Right ventricle myocardium superior (tissue), 1 donor: ENCODE measurements around the gene PTPRN. TPM values are rescaled to one million over a fixed set of nuclear protein-coding genes. Genes with fewer than 3 reads are reported as not detected.
"Not testable (repeated sequence)": the region's sequence is repeated elsewhere in the genome, so short reads cannot be mapped to it uniquely, and the experiment has no call there.

ENCODE experiments used
- ATAC-seq: fragments of 200-7000 bp; cut with Tn5 transposase; one replicate; pipeline ENCODE4 v1.9.1; 2020; ENCODE audit warnings: mild to moderate bottlenecking; ENCODE audit not compliant: poor library complexity
- DNase-seq: peaks from one replicate; pipeline ENCODE4 v3.0.0-alpha.2; 2020
- intact Hi-C: fragments of 100-400 bp; cut with DNase I; formaldehyde crosslinking; loops from one replicate; pipeline ENCODE4 v1.11.2; 2022
- total RNA-seq: library from RNA; stranded (reverse); fragmentation: NEBNext Ultra II Directional; extraction: Animal tissue kit (Norgen Biotek cat#: 25700); gene quantifications from one replicate; pipeline ENCODE4 v1.2.1, GENCODE V29; 2021
- donor health status: DM: no; HTN: yes; CAD: no; lungs with severe emphysema.

Gene PTPRN
- total RNA-seq, 1 donor from 2014 or later: not detected

DNA sequence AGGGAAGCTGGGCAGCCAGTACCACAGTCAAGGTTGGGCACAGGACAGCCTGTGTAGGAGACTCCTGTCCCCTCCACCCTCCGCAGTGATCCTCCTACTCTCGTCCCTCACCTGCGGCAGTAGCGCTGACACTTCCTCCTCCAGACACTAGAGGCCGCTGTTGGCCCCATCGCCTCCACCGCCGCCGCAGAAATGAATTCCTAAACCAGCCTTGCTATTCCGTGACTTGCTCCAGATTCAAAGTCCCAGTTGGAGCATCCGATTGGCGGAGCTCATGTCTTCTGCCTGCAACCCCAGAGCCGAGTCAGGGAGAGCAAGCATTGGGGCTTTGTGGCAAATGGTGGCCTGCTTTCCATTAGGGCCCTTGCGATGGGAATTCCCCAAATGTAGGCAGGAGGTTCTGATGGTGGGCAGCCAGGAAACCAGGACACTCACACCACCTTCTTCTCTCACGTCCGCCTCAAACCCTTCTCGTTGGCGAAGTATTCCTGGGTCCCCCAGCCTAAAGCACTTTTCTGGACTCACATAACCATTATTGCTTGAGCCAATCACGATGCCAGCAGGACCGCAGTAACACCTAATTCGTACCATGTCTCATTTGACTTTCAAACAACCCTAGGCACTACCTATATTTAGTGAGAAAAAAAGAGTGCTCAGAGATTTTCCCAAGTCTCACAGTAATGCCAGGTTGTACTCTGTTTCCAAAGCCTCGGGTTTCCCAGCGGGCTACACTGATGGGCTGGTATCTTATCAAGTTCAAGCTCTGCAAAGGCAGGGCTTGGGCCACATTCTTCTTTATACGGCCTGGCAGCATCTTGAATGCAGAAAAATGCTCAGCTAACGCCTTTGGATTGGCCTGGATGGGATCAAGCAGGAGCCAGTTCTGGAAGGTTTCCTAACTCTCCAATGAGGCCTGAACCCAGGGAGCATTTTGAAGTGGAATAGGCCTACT, 31.2 kb downstream of the PTPRN start:
- ATAC-seq (peak; percentile 51), DNase-seq (peak; percentile 84)
- intact Hi-C loops: loop anchor here (2.0 kb wide), 1 partner anchor 17 kb away; no protein-coding TSS in a partner anchor

DNA sequence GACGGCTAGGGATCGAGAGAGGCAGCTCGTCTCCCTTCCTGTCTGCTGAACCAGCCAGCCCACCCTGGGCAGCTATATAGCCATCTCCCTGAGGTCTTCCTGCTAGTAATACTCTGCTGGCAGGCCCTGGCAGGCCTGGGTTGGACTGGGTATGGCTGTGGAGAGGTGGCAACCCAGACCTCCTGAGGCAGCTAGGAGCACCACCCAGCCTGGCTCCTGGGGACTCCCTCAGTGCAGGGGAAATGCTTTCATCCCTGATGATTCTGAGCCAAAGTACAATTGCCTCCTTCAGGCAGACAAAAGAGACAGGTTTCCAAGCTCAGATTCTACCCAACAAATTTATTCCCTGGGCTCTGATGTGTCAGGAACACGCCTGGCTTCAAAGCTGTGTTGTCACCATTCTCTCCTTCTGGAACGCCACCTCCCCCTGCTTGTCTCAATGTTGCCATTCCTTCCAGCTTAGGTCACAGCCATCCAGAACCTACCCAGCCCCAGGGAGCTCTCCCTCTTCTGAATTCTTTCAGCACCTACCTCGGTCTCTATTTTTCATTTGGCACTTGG, 34.8 kb downstream of the PTPRN start:
- ATAC-seq (no peak), DNase-seq (no peak)
- intact Hi-C loops: no loop called here

DNA sequence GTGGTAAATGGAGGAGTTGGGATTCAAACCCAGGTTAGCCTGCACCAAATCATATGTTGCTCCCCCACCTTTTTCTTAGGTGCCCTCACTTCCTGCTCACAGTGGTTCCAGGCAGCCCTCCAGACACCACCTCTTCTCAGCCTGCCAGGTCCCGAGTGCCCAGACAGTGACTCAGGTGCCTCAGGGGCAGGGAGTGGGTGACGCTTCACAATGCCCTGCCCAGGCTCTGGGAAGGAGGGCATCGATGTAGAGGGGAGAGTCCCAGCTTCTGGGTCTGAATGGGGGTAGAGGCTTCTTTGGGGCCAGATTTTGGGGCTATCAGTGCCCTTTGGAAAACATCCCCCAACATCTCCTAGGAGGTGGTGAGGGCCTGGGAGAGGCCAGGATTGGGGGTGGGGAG, 35.3 kb downstream of the PTPRN start:
- no peak for DNase-seq
- ATAC-seq: no peak
- intact Hi-C loops: no loop called here

DNA sequence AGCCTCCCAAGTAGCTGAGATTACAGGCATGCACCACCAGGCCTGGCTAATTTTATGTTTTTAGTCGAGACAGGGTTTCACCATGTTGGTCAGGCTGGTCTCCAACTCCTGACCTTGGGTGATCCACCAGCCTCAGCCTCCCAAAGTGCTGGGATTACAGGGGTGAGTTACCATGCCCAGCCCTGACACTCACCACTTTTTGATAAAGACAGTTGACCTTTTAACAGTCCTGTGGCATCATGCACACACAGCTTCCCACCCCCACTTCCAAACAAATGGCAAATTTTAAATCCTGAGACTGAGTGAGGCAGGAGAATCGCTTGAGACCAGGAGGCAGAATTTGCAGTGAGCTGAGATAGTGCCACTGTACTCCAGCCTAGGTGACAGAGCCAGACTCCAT, 36.2 kb downstream of the PTPRN start:
- DNase-seq: no peak
- intact Hi-C loops: no loop called here
- no peak for ATAC-seq

DNA sequence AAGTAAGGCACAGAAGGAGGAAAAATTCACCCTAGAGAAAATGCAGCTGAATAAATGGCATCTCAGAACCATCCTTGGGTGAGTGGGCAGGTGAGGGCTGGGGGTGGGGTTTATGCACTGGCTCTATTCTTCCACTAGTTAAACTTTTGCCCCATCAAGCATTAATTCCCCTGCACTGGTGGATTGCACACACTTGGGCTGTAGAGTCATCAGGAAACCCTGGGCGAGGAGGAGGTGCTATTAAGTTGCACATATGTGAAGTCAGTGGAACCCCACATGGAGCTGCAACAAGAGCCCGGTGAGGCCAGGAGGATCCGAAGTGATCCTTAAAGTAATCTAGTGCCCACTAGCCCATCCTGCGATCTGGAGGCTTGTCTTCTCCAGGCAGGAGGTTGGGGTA, 36.8 kb downstream of the PTPRN start:
- no peak for ATAC-seq
- DNase-seq: no peak
- intact Hi-C loops: no loop called here

DNA sequence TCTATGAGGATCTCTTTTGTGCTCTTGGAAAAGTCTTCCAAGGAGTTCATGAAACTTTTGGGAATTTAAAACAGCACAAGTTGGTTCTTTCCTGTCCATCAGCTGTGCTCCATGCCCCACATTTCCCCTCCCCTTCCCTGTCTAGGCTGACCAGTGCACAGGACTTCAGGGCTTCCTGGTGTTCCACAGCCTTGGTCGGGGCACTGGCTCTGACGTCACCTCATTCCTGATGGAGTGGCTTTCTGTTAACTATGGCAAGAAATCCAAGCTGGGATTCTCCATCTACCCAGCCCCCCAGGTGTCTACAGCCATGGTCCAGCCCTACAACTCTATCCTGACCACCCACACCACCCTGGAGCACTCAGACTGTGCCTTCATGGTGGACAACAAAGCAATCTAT, 38.2 kb downstream of the PTPRN start:
- DNase-seq: no peak
- intact Hi-C loops: no loop called here
- ATAC-seq: no peak

DNA sequence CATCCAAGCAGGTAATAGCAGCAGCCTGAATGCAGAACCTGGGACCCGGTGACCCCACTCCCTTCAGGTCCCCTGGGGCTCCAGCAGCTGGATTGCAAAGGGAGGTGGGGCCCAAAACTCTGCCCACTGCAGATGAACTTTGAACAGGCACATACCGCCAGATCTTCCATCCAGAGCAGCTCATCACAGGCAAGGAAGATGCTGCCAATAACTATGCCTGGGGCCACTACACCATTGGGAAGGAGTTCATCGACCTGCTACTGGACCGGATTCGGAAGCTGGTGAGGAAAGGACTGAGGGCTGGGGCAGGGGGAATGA, 39.2 kb downstream of the PTPRN start:
- intact Hi-C loops: no loop called here
- ATAC-seq: no peak
- DNase-seq: no peak

DNA sequence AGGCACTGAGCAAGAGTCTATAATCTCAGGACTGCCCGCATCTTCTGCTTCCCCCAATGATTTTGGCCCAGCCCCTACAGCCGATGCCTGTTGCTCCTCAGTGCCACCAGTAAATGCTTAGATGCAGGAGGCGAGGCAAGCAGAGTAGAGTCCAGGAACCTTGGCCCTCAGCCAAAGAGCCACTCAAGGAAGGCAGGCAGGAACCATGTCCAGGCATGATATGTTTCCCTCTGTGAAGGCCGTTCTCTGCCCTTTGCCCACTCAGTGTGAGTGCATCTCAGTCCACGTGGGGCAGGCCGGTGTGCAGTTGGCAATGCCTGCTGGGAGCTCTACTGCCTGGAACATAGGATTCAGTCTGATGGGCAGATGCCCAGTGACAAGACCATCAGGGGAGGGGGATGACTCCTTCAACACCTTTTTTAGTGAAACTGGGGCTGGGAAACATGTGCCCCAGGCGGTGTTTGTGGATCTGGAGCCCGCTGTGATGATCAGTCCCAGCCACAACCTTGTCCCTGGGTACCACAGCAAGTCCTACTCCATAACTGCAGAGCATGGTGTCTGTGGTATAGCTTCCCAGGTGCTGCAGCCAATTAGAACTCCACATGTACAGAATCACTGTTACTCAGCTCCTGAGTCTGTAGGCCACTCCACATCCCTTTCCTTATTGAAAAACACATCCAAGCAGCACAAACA, 39.7 kb downstream of the PTPRN start:
- intact Hi-C loops: no loop called here
- peak; percentile 79 for ATAC-seq
- no peak for DNase-seq

DNA sequence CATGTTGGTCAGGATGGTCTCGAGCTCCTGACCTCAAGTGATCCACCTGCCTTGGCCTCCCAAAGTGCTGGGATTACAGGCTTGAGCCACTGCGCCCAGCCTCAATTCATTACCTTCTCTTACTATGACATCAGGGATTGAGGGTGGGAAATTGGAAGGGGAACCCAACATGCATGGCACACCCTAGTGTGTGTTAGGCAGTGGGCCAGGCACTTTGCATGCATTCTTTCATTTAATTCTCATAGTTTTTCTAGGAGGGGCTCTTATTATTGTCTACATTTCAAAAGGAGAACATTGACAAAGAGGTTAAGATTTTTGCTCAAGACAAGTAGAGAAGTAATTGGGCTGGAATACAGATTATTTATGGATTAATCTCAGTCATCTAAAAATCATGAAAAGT, 40.9 kb downstream of the PTPRN start:
- intact Hi-C loops: no loop called here
- DNase-seq (no peak), ATAC-seq (no peak)

DNA sequence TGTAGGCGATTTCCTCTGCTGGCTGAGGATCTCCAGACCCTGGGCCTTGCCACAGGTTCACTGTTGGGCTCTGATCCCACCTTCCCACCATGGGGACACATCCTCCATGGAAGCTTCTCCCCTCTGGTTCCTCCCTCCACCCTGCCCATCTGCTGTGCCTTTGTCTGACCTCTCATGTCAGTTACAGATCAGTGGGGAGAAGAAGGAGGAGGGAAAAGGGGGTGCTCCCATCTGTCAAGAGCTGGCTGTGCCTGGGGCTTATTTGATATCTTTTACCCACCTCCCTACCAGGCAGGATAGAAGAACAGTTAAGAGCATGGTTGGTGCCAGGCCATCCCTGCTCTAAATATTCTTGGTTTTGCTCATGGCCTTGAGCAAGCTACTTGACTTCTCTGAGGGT, 42.3 kb downstream of the PTPRN start:
- DNase-seq (no peak), ATAC-seq (no peak)
- intact Hi-C loops: no loop called here

DNA sequence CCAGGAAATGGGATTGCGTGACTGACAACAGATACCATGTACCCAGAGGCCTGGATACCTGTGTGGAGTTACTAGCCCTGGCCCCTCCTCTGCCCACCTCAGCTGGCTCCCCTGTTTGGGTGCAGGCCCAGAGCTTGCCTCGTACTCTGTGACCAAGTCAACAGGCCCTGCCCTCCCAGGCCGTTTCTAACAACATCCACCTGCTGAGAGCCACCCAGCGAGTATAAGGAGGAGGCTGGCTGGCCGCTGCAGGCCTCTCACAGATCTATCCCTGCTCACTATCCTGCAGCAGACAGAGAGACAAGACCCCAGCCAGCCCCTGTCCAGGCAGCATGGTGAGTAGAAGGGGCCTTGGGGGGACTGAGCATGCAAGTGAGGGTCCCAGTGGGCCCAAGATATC, 43.0 kb downstream of the PTPRN start:
- DNase-seq (no peak), ATAC-seq (no peak)
- intact Hi-C loops: no loop called here

DNA sequence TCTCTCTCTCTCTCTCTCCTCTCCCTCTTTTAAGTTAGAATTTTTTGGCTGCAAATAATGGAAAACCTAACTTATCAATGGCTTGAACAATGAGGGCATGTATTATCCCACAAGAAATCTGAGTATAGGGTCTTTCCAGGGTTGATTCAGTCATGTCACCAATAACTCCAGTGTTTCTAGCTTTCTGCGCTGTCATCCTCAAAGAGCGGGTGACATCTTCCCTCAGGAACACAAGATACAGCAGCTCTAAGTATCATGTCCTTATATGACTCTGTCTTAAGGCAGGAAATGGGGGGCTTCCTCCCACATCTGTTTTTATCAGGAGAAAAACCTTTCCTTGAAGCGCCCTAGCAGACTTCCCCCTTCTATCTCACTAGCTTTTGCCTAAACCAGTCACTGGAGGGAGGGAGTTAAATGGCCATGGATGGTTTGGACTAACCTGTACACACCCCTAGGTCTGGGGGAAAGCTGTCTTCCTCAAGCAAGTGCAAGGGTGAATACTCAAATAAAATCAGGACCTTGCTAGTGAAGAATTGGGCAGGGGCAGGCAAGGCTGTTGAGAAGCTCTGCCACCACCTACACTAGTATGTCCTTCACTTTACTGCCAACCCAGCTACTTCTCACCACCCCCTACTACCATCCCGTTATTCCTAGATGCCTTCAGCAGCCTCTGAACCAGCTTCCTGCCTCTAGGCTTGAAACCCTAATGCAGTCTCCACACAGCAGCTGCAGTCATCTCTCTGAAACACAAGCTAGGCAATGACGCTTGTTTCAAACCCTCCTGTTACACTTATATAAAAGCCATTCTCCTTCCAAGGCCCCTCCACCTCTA, 48.0 kb downstream of the PTPRN start:
- DNase-seq (no peak), ATAC-seq (no peak)
- intact Hi-C loops: no loop called here

DNA sequence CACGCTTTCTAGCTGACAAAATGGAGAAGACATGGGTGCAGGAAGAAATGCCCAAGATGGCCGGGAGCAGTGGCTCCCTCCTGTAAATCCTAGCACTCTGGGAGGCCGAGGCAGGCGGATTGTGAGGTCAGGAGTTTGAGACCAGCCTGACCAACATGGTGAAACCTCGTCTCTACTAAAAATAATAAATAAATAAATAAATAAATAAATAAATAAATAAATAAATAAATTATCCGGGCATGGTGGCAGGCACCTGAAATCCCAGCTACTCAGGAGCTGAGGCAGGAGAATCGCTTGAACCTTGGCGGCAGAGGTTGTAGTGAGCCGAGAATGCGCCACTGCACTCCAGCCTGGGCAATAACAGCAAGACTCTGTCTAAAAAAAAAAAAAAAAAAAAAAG, 50.3 kb downstream of the PTPRN start:
- DNase-seq, intact Hi-C loops, ATAC-seq: not testable (repeated sequence)

DNA sequence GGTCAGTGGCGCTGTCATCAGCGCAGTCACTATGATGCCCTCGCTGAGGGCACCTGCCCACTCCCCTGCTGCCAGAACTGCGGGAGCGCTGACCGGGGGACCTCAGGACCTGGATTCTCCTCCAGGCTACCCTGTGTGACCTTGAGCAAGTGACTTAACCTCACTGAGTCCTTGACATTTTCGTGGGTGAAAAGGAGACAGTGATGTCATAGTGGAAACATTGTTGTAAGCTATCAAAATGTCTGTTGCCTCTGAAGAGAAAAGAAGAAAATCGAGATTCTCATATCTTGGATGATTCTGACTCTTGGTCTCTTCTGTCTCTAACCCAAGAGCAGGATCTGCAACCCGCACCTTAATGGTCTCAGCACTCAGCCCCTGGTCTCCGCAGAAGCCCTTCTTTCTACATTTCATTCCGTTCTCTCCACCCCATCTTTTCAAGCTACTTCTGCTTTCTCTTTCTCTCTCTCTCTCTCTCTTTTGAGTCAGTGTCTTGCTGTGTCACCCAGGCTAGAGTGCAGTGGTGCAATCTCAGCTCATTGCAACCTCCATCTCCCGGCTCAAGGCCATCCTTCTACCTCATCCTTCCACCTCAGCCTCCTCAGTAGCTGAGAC, 54.5 kb downstream of the PTPRN start:
- no peak for DNase-seq
- intact Hi-C loops: no loop called here

DNA sequence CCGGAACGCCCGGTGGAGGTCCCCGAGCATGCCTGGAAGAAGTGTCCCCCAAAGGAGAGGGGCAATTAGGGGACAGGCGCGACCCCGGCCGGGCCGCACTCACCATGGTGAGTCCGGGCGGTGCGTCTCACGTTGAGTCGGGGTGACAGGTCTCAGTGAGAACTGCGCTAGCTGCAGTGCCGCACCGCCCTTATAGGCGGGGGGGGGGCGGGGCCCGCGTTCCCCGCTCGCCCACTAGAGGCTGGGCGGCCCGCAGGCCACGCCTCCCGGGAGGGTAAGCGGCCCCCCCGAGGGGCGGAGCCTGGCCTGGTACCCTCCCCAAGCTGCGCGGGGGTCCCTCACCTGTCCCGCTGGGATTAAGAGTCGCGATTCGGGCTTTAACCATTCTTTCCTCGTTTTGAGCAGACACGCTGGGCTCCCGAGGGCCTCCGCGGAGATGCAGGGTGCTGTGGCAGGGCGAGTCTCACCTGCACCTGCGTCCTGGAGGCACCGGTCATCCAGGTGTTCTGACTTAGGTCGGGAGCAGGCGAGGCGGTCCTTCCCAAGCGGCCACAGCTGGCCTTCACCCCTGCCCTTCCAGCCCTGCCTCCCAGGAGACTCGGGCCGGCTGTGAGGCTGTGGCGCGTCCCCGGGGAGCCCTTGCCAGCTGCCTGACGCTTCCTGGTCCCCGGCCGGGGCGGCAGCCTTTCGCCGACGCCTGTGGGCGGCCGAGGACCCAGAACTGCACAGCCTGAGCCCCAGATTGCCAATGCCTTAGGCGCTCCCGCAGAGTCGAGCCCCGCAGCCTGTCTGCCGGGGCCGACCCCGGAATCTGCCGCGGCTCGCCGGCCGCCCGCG, 55.2 kb downstream of the PTPRN start, which contains the start of gene TUBA4A:
TUBA4A (minus strand) TSS at position 166 of the 837 bp plus-strand sequence; CDS start at position 106, 60 bp downstream.
- peak; percentile 92 for DNase-seq
- intact Hi-C loops: no loop called here
- peak; percentile 95 for ATAC-seq

More for the DNA sequence above, 54.5 kb downstream of the PTPRN start:
- ATAC-seq: peak; percentile 20

DNA sequence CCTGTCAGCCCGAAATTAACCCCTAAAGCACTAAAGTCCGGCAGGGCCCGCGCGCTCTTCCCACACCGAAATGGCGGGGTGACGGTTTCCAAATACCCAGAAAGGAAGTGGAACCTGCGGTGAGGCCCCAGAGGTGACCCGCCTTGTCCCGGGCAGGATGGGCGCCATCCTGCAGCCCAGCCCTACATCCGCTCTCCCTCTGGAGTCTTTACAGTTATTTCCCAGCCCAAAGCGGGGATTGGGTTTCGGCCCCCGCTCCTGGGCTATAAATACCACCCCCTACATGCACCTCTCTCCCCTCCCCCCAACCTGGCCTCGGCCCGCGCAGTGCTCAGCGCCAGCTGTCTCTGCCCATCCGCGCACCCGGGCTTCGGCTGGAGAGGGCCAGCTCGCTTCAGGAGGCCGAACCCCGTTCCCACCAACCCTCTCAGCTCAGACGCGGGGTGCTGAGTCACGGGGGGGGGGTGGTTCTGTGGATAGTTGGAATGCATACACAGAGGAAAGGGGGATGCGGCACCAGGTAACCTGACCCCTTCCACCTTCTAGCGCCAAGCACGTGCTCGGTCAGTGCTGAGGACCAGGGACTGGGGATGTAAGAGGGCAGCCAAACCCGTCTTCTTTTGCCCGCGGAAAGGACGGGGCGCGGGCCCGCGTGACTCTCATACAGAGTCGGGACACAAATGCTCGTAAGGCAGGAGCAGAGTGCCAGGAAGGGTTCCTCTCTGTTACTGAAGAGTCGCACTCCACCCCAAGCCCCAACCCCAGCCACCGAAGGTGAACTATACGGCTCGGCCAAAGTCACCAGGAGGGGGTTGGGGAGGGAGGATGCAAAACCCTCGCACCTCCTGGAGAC, 56.1 kb downstream of the PTPRN start, which contains the start of gene TUBA4B:
TUBA4B (plus strand) TSS at position 344 of the 853 bp plus-strand sequence; CDS start at position 509, 165 bp downstream.
- ATAC-seq (peak; percentile 52), DNase-seq (peak; percentile 56)
- intact Hi-C loops: no loop called here

DNA sequence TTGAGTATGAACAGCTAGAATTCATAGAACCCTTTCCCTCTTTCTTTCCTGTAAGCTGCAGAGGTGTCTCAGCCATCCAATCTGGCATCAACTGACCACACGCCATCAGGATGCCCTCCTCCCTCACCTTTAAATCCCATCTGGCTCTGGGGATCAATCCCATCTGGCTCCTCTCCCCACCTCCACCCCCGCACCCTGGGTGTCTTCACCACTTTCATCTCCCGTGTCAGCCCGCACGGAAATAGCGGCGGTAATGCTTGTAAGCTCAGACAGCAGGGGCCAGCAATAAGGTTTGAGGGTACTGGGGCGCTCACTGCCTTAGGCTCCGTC, 56.7 kb downstream of the PTPRN start:
- intact Hi-C loops: no loop called here
- DNase-seq (no peak), ATAC-seq (no peak)
